ENCODE data around the gene ADIPOR2.

The ADIPOR2 gene

GRCh38 chr12:1820191-1820895 is 129.5 kb downstream of the ADIPOR2 start, which contains the start of gene LRTM2:
Gene LRTM2, plus strand, starts transcription at chr12:1820565. Its CDS starts 7,584 bp downstream, at chr12:1828149.
- TF ChIP-seq TAF1 (IDR thresholded peaks at IDR 0.05; ENCODE audit: low read depth) (no peak), NFIC (IDR thresholded peaks at IDR 0.05) (no peak), EGR1 (IDR thresholded peaks at IDR 0.05) (no peak), FOXM1 (IDR thresholded peaks at IDR 0.05; ENCODE audit: borderline replicate concordance, low read depth) (no peak), YY1 (IDR thresholded peaks at IDR 0.05; ENCODE audit: low read depth) (no peak), RAD21 (IDR thresholded peaks at IDR 0.05; ENCODE audit: low read depth) (no peak), ZBTB7A (IDR thresholded peaks at IDR 0.05; ENCODE audit: low read depth) (no peak), CEBPB (IDR thresholded peaks at IDR 0.05) (no peak), TCF12 (IDR thresholded peaks at IDR 0.05; ENCODE audit: low read depth) (no peak)
- TF ChIP-seq, protein P1, sequence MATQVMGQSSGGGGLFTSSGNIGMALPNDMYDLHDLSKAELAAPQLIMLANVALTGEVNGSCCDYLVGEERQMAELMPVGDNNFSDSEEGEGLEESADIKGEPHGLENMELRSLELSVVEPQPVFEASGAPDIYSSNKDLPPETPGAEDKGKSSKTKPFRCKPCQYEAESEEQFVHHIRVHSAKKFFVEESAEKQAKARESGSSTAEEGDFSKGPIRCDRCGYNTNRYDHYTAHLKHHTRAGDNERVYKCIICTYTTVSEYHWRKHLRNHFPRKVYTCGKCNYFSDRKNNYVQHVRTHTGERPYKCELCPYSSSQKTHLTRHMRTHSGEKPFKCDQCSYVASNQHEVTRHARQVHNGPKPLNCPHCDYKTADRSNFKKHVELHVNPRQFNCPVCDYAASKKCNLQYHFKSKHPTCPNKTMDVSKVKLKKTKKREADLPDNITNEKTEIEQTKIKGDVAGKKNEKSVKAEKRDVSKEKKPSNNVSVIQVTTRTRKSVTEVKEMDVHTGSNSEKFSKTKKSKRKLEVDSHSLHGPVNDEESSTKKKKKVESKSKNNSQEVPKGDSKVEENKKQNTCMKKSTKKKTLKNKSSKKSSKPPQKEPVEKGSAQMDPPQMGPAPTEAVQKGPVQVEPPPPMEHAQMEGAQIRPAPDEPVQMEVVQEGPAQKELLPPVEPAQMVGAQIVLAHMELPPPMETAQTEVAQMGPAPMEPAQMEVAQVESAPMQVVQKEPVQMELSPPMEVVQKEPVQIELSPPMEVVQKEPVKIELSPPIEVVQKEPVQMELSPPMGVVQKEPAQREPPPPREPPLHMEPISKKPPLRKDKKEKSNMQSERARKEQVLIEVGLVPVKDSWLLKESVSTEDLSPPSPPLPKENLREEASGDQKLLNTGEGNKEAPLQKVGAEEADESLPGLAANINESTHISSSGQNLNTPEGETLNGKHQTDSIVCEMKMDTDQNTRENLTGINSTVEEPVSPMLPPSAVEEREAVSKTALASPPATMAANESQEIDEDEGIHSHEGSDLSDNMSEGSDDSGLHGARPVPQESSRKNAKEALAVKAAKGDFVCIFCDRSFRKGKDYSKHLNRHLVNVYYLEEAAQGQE (IDR thresholded peaks at IDR 0.05; ENCODE audit: low read depth), result no peak

DNA sequence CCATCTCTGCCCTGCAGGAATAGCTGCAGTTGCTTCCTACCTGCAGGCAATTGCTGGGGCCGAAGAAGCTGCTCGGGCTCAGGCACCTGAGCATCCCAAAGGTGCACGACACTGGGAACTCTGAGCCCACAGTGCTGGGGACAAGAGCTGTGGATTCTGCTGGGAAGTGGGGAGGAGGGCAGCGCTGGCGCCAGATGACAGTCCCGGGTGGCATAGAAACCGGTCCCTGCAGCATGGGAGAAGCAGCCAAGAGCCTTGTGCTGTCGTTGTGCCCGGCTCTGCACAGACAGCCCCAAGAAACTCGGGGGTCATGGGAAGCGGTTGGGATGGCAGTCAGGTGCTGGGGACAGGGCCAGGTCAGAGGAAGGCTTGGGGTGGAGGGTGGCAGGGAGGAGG is 130.0 kb downstream of the ADIPOR2 start:
- no peak for TF ChIP-seq CREB1 (IDR thresholded peaks at IDR 0.05; ENCODE audit: low read depth)

DNA sequence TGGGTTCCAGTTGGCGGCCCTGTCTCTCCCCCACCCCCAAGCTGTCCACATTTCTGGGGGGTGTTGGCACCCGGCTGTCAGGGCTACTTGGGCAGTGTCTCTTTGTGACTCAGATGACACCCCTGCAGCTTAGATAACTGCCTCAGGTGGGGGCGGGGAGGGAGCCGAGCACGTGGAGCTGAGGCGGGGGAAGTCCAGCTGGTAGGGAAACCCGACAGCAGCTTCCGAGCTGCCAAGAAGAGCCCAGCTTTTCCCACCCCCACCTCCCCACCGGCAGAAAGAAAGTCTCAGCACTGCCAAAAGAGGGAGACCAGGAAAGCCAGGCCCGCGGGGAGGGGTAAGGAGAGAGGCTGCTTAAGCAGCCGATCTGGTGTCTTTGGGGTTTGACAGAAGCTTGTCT is 130.9 kb downstream of the ADIPOR2 start:
- TF ChIP-seq TCF12 (IDR thresholded peaks at IDR 0.05; ENCODE audit: low read depth) (no peak), MAX (IDR thresholded peaks at IDR 0.05) (no peak), ZBTB7A (IDR thresholded peaks at IDR 0.05; ENCODE audit: low read depth) (no peak), CREB1 (IDR thresholded peaks at IDR 0.05; ENCODE audit: low read depth) (no peak), EP300 (IDR thresholded peaks at IDR 0.05; ENCODE audit: borderline replicate concordance) (no peak), YY1 (IDR thresholded peaks at IDR 0.05; ENCODE audit: low read depth) (no peak), NFIC (IDR thresholded peaks at IDR 0.05) (no peak), USF1 (IDR thresholded peaks at IDR 0.05) (no peak), FOXM1 (IDR thresholded peaks at IDR 0.05; ENCODE audit: borderline replicate concordance, low read depth) (no peak), CEBPB (IDR thresholded peaks at IDR 0.05) (no peak), TAF1 (IDR thresholded peaks at IDR 0.05; ENCODE audit: low read depth) (no peak), EGR1 (IDR thresholded peaks at IDR 0.05) (no peak)
- TF ChIP-seq, protein P1 (IDR thresholded peaks at IDR 0.05; ENCODE audit: low read depth), result no peak

- no peak for TF ChIP-seq TCF12 (IDR thresholded peaks at IDR 0.05; ENCODE audit: low read depth)
- no peak for TF ChIP-seq EGR1 (IDR thresholded peaks at IDR 0.05)
- no peak for TF ChIP-seq TAF1 (IDR thresholded peaks at IDR 0.05; ENCODE audit: low read depth)
- no peak for TF ChIP-seq FOXM1 (IDR thresholded peaks at IDR 0.05; ENCODE audit: borderline replicate concordance, low read depth)
- TF ChIP-seq YY1 (IDR thresholded peaks at IDR 0.05; ENCODE audit: low read depth), result no peak
- TF ChIP-seq CEBPB (IDR thresholded peaks at IDR 0.05), result no peak
- TF ChIP-seq, protein P1 (IDR thresholded peaks at IDR 0.05; ENCODE audit: low read depth), result no peak
- TF ChIP-seq EP300 (IDR thresholded peaks at IDR 0.05; ENCODE audit: borderline replicate concordance), result no peak
- no peak for TF ChIP-seq TEAD4 (IDR thresholded peaks at IDR 0.05)
- TF ChIP-seq CREB1 (IDR thresholded peaks at IDR 0.05; ENCODE audit: low read depth), result no peak
- TF ChIP-seq RAD21 (IDR thresholded peaks at IDR 0.05; ENCODE audit: low read depth), result no peak
- no peak for TF ChIP-seq NFIC (IDR thresholded peaks at IDR 0.05)
Observed at GRCh38 chr12:1822699-1823098, 131.8 kb downstream of the ADIPOR2 start.

- TF ChIP-seq EGR1 (IDR thresholded peaks at IDR 0.05), result no peak
- no peak for TF ChIP-seq YY1 (IDR thresholded peaks at IDR 0.05; ENCODE audit: low read depth)
- no peak for TF ChIP-seq RAD21 (IDR thresholded peaks at IDR 0.05; ENCODE audit: low read depth)
- no peak for TF ChIP-seq EP300 (IDR thresholded peaks at IDR 0.05; ENCODE audit: borderline replicate concordance)
- TF ChIP-seq TEAD4 (IDR thresholded peaks at IDR 0.05), result no peak
- TF ChIP-seq MAX (IDR thresholded peaks at IDR 0.05), result no peak
- no peak for TF ChIP-seq TCF12 (IDR thresholded peaks at IDR 0.05; ENCODE audit: low read depth)
- TF ChIP-seq NFIC (IDR thresholded peaks at IDR 0.05), result no peak
- TF ChIP-seq TAF1 (IDR thresholded peaks at IDR 0.05; ENCODE audit: low read depth), result no peak
- TF ChIP-seq, protein P1 (IDR thresholded peaks at IDR 0.05; ENCODE audit: low read depth), result no peak
- TF ChIP-seq FOXM1 (IDR thresholded peaks at IDR 0.05; ENCODE audit: borderline replicate concordance, low read depth), result no peak
- no peak for TF ChIP-seq CEBPB (IDR thresholded peaks at IDR 0.05)
- no peak for TF ChIP-seq USF1 (IDR thresholded peaks at IDR 0.05)
- TF ChIP-seq CREB1 (IDR thresholded peaks at IDR 0.05; ENCODE audit: low read depth), result no peak
Observed at GRCh38 chr12:1823237-1823636, 132.4 kb downstream of the ADIPOR2 start.
